IMR-90 (cell line): ENCODE measurements around the gene TDRD3. TPM values are rescaled to one million over a fixed set of nuclear protein-coding genes. Genes with fewer than 3 reads are reported as not detected.

Experiments used
- ATAC-seq: fragments of 200-7000 bp; cut with Tn5 transposase; 2 replicates; pipeline ENCODE4 v1.9.1; 2020; ENCODE audit warnings: low read depth, mild to moderate bottlenecking, moderate library complexity
- BruUV-seq: library from RNA; stranded (reverse); fragments of 400-500 nt; replicated peaks from 2 replicates; lab custom pipeline; 2021; lab: Mats Ljungman, UMichigan
- CTCF ChIA-PET: fragments of 300-600 bp; formaldehyde crosslinking; extraction: SDS; loops from one replicate; lab custom pipeline; 2021; ENCODE audit warnings: antibody characterized with exemption; lab: Yijun Ruan, JAX
- POLR2A ChIA-PET: fragments of 300-600 bp; sonication (Branson Sonifier 250); formaldehyde crosslinking; loops from one replicate; lab custom pipeline; 2022; ENCODE audit warnings: antibody characterized with exemption; ENCODE audit not compliant: unreplicated experiment; lab: Charles Lee
- DNase-seq: peaks from one replicate; pipeline ENCODE4 v3.0.0; 2013
- H2AFZ ChIP-seq: replicated peaks from 2 replicates; pipeline ENCODE3; 2013; ENCODE audit warnings: low read length, mild to moderate bottlenecking; ENCODE audit not compliant: poor library complexity
- H2AK5ac ChIP-seq: 2 replicates; pipeline ENCODE4 v1.6.1; 2013; ENCODE audit warnings: low read depth, low read length, inconsistent platforms
- H2AK9ac ChIP-seq: replicated peaks from 2 replicates; pipeline ENCODE3; 2013; ENCODE audit warnings: mild to moderate bottlenecking, low read depth, low read length, moderate library complexity; ENCODE audit not compliant: poor library complexity
- H2BK120ac ChIP-seq: 2 replicates; pipeline ENCODE4 v1.6.1; 2013; ENCODE audit warnings: low read depth, low read length, inconsistent platforms
- H2BK15ac ChIP-seq: 3 replicates; pipeline ENCODE4 v1.6.1; 2013; ENCODE audit warnings: low read depth, low read length, inconsistent platforms
- H2BK20ac ChIP-seq: 2 replicates; pipeline ENCODE4 v1.6.1; 2013; ENCODE audit warnings: low read depth, mild to moderate bottlenecking, inconsistent platforms, low read length, moderate library complexity
- H2BK5ac ChIP-seq: 2 replicates; pipeline ENCODE4 v1.6.1; 2013; ENCODE audit warnings: mild to moderate bottlenecking, low read depth, low read length, inconsistent platforms; ENCODE audit not compliant: poor library complexity, severe bottlenecking
- H3K14ac ChIP-seq: replicated peaks from 2 replicates; pipeline ENCODE4 v1.6.1; 2013; ENCODE audit warnings: low read depth, low read length, inconsistent platforms
- H3K18ac ChIP-seq: 2 replicates; pipeline ENCODE4 v1.6.1; 2013; ENCODE audit warnings: low read depth, low read length, control low read depth
- H3K23ac ChIP-seq: 2 replicates; pipeline ENCODE4 v1.6.1; 2013; ENCODE audit warnings: low read depth, low read length, inconsistent platforms
- H3K27ac ChIP-seq: 2 replicates; pipeline ENCODE4 v1.5.1; 2013; ENCODE audit warnings: mild to moderate bottlenecking, control low read depth, low read length; ENCODE audit not compliant: insufficient read depth
- H3K27me3 ChIP-seq: 2 replicates; pipeline ENCODE4 v1.6.1; 2013; ENCODE audit warnings: low read length; ENCODE audit not compliant: control insufficient read depth, insufficient read depth
- H3K36me3 ChIP-seq: 2 replicates; pipeline ENCODE4 v1.6.1; 2013; ENCODE audit warnings: low read length, mixed read lengths; ENCODE audit not compliant: control insufficient read depth, insufficient read depth
- H3K4ac ChIP-seq: 2 replicates; pipeline ENCODE4 v1.6.1; 2013; ENCODE audit warnings: low read depth, low read length, inconsistent platforms
- H3K4me1 ChIP-seq: 2 replicates; pipeline ENCODE4 v1.6.1; 2013; ENCODE audit warnings: low read length, mixed read lengths; ENCODE audit not compliant: control insufficient read depth, insufficient read depth
- H3K4me2 ChIP-seq: 2 replicates; pipeline ENCODE4 v1.6.1; 2013; ENCODE audit warnings: low read depth, mild to moderate bottlenecking, control low read depth, low read length, moderate library complexity
- H3K4me3 ChIP-seq: 2 replicates; pipeline ENCODE4 v1.5.1; 2013; ENCODE audit warnings: low read depth, mild to moderate bottlenecking, control low read depth, low read length, moderate library complexity; ENCODE audit not compliant: insufficient read depth
- H3K56ac ChIP-seq: 2 replicates; pipeline ENCODE4 v1.6.1; 2013; ENCODE audit warnings: low read length, inconsistent platforms; ENCODE audit not compliant: insufficient read depth; ENCODE audit errors: extremely low read depth
- H3K79me1 ChIP-seq, 2 experiments: 2 replicates each; pipeline ENCODE4 v1.6.1; 2013; ENCODE audit warnings: low read length in 2 of 2, inconsistent platforms in 1 of 2, low read depth in 1 of 2
- H3K9ac ChIP-seq: 2 replicates; pipeline ENCODE4 v1.6.1; 2013; ENCODE audit warnings: low read depth, low read length, control low read depth
- H3K9me1 ChIP-seq: 2 replicates; pipeline ENCODE4 v1.6.1; 2013; ENCODE audit warnings: low read length, inconsistent platforms; ENCODE audit not compliant: insufficient read depth
- H3K9me3 ChIP-seq: 2 replicates; pipeline ENCODE4 v1.6.1; 2013; ENCODE audit warnings: low read length; ENCODE audit not compliant: control insufficient read depth, insufficient read depth
- H4K20me1 ChIP-seq: 2 replicates; pipeline ENCODE4 v1.6.1; 2013; ENCODE audit warnings: low read length, inconsistent platforms; ENCODE audit not compliant: insufficient read depth
- H4K5ac ChIP-seq: 2 replicates; pipeline ENCODE4 v1.6.1; 2013; ENCODE audit warnings: mild to moderate bottlenecking, low read depth, low read length, control low read depth
- H4K8ac ChIP-seq, 2 experiments: 2 replicates each; pipeline ENCODE4 v1.6.1; 2013; ENCODE audit warnings: low read depth in 2 of 2, low read length in 2 of 2, control low read depth in 1 of 2, inconsistent platforms in 1 of 2
- H4K91ac ChIP-seq: 2 replicates; pipeline ENCODE4 v1.6.1; 2013; ENCODE audit warnings: low read depth, low read length, inconsistent platforms; ENCODE audit not compliant: insufficient read depth
- CEBPB ChIP-seq: IDR thresholded peaks from 2 replicates; pipeline ENCODE4 v1.6.1; 2012; ENCODE audit warnings: low read depth, low read length, improper control_type of control experiment
- CHD1 ChIP-seq: IDR thresholded peaks from 2 replicates; pipeline ENCODE4 v1.6.1; 2012; ENCODE audit warnings: low read depth, low read length, improper control_type of control experiment
- CTCF ChIP-seq: conservative IDR thresholded peaks from 2 replicates; pipeline ENCODE4 v1.5.1; 2012; ENCODE audit warnings: mild to moderate bottlenecking, low read depth, low read length, improper control_type of control experiment
- ELK1 ChIP-seq: fragments of 150-350 bp; IDR thresholded peaks from 2 replicates; pipeline ENCODE4 v1.6.1; 2016; ENCODE audit warnings: low read depth, mild to moderate bottlenecking, low read length, moderate library complexity, borderline replicate concordance
- FOS ChIP-seq: fragments of 150-350 bp; IDR thresholded peaks from 2 replicates; pipeline ENCODE4 v1.6.1; 2016; ENCODE audit warnings: low read depth, low read length
- MAFK ChIP-seq: IDR thresholded peaks from 2 replicates; pipeline ENCODE4 v1.6.1; 2012; ENCODE audit warnings: low read depth, low read length, improper control_type of control experiment
- MAZ ChIP-seq: IDR thresholded peaks from 2 replicates; pipeline ENCODE4 v1.6.1; 2012; ENCODE audit warnings: low read depth, mild to moderate bottlenecking, low read length, improper control_type of control experiment, moderate library complexity, borderline replicate concordance
- MXI1 ChIP-seq: IDR thresholded peaks from 2 replicates; pipeline ENCODE4 v1.6.1; 2012; ENCODE audit warnings: low read depth, mild to moderate bottlenecking, low read length, moderate library complexity, borderline replicate concordance
- NFE2L2 ChIP-seq: fragments of 150-350 bp; IDR thresholded peaks from 2 replicates; pipeline ENCODE4 v1.6.1; 2016; ENCODE audit warnings: low read depth, mild to moderate bottlenecking, low read length
- POLR2A ChIP-seq: IDR thresholded peaks from 2 replicates; pipeline ENCODE4 v1.6.1; 2012; ENCODE audit warnings: mild to moderate bottlenecking, low read depth, low read length
- RCOR1 ChIP-seq: IDR thresholded peaks from 2 replicates; pipeline ENCODE4 v1.6.1; 2012; ENCODE audit warnings: mild to moderate bottlenecking, low read length, improper control_type of control experiment; ENCODE audit not compliant: insufficient replicate concordance
- RFX5 ChIP-seq: IDR thresholded peaks from 2 replicates; pipeline ENCODE4 v1.8.0; 2012; ENCODE audit warnings: low read depth, mild to moderate bottlenecking, low read length, moderate library complexity
- SMC3 ChIP-seq: fragments of 150-350 bp; IDR thresholded peaks from 2 replicates; pipeline ENCODE4 v1.6.1; 2016; ENCODE audit warnings: low read depth, mild to moderate bottlenecking, antibody characterized with exemption, low read length, moderate library complexity
- WGBS, 2 experiments: methylation state at CpG; one replicate each; pipeline versions ENCODE4 v1.1.5 to v1.1.7; 2013; ENCODE audit warnings: missing lambda C conversion rate in 2 of 2; ENCODE audit not compliant: insufficient read length in 1 of 2; ENCODE audit errors: extremely low coverage in 2 of 2; 5-methylcytosine and 5-hydroxymethylcytosine counted together
- dilution Hi-C: fragments of 300-500 bp; cut with HindIII; formaldehyde crosslinking; loops from one replicate; pipeline ENCODE4 v1.14.3; 2018; ENCODE audit warnings: low sequenced_read_pairs; ENCODE audit not compliant: unreplicated experiment
- in situ Hi-C: fragments of 300-500 bp; cut with MboI; formaldehyde crosslinking; loops from 3 replicates; pipeline ENCODE4 v1.14.3; 2019; ENCODE audit warnings: low sequenced_read_pairs, inconsistent platforms, mixed read lengths
- intact Hi-C: fragments of 100-400 bp; cut with micrococcal nuclease; formaldehyde crosslinking; loops from 2 replicates; pipeline ENCODE4 v1.10.0; 2022
- polyA plus RNA-seq, 3 experiments: library from polyadenylated mRNA; depleted of rRNA; stranded (reverse); fragments of >200 nt; gene quantifications; 2 replicates each; pipeline ENCODE4 v1.2.3, GENCODE V29; 2012; ENCODE audit warnings: low replicate concordance in 1 of 3
- total RNA-seq: library from RNA; depleted of rRNA; stranded (reverse); fragments of >200 nt; gene quantifications from 2 replicates; pipeline ENCODE4 v1.2.3, GENCODE V29; 2012
- TF ChIP-seq, protein P1 (sequence below): fragments of 150-350 bp; IDR thresholded peaks from 2 replicates; pipeline ENCODE4 v1.6.1; 2017; ENCODE audit warnings: mild to moderate bottlenecking, antibody characterized with exemption, low read length, low read depth

TDRD3 gene
- total and polyA plus RNA-seq, 2 of the 4 experiments (the other 2 are of a cell fraction) = 3.9 to 12.0 TPM

DNA sequence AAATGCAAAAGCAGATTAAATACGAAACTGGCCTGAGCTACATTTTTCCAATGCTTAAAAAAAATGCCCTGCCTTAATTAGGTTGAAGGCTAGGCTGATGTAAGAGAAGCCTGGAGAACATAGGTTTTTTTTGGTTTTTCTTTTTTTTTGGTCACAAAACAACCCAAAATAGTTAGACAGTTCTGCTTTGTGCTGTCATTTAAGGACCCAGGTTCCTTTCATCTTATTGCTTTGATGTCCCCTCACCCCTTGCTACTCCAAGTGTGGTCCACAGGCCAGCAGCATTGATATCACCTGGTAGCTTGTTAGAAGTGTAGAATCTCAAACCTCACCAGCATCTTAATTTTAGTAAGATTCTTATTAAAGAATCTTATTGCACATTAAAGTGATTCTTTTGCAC lies 14.4 kb downstream of the TDRD3 start:
- no peaks in the 10 kb centered on the region for H3K36me3 ChIP-seq
- dilution Hi-C loops = no loop called here
- no peak overlapping the region for H4K8ac ChIP-seq
- H4K5ac ChIP-seq = no peak overlapping the region
- no peak overlapping the region for H2BK5ac ChIP-seq
- no peak overlapping the region for H3K4me2 ChIP-seq
- no peak overlapping the region for H3K27ac ChIP-seq
- whole genome bisulfite sequencing, 2 experiments = no CpG with 5 or more reads among the region's 1 CpG
- H3K9ac ChIP-seq = no peak overlapping the region
- ATAC-seq (no peak), DNase-seq (no peak)
- H3K18ac ChIP-seq = no peak overlapping the region
- no peaks in the 10 kb centered on the region for H3K9me1 ChIP-seq
- no peak overlapping the region for H2BK15ac ChIP-seq
- in situ Hi-C loops = no loop called here
- no peak overlapping the region for H2BK20ac ChIP-seq
- intact Hi-C loops = no loop called here
- no peaks in the 10 kb centered on the region for H3K27me3 ChIP-seq
- H3K4me1 ChIP-seq = no peaks in the 10 kb centered on the region
- H3K9me3 ChIP-seq = no peaks in the 10 kb centered on the region
- H3K4me3 ChIP-seq = no peak overlapping the region
- H2AK9ac ChIP-seq = no peak overlapping the region
- H3K56ac ChIP-seq = no peak overlapping the region
- no peak overlapping the region for H2BK120ac ChIP-seq
- ChIA-PET POLR2A (no interaction called here), CTCF (interaction anchor here (0.6 to 0.7 kb wide), 2 partner anchors 12 to 1312 kb away, joined by 3 to 6 read pairs; no protein-coding TSS in a partner anchor)
- H2AFZ ChIP-seq = no peak overlapping the region
- peaks cover 2 to 10% of the 10 kb centered on the region in 2 experiments; a peak in 1 of 4 replicates for H3K79me1 ChIP-seq
- no peak overlapping the region for H4K91ac ChIP-seq
- H3K23ac ChIP-seq = no peak overlapping the region
- no peak overlapping the region for H3K14ac ChIP-seq
- no peak overlapping the region for H2AK5ac ChIP-seq
- H3K4ac ChIP-seq = no peak overlapping the region
- no TSS peak for BruUV-seq
- no peaks in the 10 kb centered on the region for H4K20me1 ChIP-seq
- TF ChIP-seq RCOR1 (no peak), NFE2L2 (no peak), RFX5 (no peak), MAFK (no peak), MAZ (no peak), CEBPB (no peak), CHD1 (no peak), FOS (no peak), SMC3 (no peak), ELK1 (no peak), CTCF (no peak), MXI1 (no peak), POLR2A (no peak)
- TF ChIP-seq, protein P1, sequence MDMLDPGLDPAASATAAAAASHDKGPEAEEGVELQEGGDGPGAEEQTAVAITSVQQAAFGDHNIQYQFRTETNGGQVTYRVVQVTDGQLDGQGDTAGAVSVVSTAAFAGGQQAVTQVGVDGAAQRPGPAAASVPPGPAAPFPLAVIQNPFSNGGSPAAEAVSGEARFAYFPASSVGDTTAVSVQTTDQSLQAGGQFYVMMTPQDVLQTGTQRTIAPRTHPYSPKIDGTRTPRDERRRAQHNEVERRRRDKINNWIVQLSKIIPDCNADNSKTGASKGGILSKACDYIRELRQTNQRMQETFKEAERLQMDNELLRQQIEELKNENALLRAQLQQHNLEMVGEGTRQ = no peak
